ENCODE data around the gene CHRNA3.

Gene CHRNA3

GRCh38 chr15:78551902-78552301, 68.9 kb downstream of the CHRNA3 start:
- DNase-seq: no peak
- Histone ChIP-seq H4K20me1 (ENCODE audit: insufficient read depth, low read length) (0 out of 2 replicates have a peak, but pooled peaks cover 6% of the 10 kb centered on the region), H3K9me3 (ENCODE audit: insufficient read depth, low read length, severe bottlenecking) (no peaks in the 10 kb centered on the region), H3K4me1 (ENCODE audit: insufficient read depth, low read length) (no peaks in the 10 kb centered on the region), H3K27me3 (ENCODE audit: insufficient read depth, low read length, poor library complexity) (no peaks in the 10 kb centered on the region), H3K9ac (ENCODE audit: low read depth, low read length) (no peak overlapping the region), H3K36me3 (ENCODE audit: insufficient read depth, low read length) (peaks cover 39% of the 10 kb centered on the region), H3K4me3 (ENCODE audit: low read depth in 1 of 2, low read length in 2 of 2) (no peak overlapping the region), H3K27ac (ENCODE audit: low read length) (no peak overlapping the region), H3K79me2 (ENCODE audit: insufficient read depth, low read length) (no peaks in the 10 kb centered on the region), H3K4me2 (ENCODE audit: insufficient read depth, low read length) (no peak overlapping the region), H2AFZ (ENCODE audit: low read depth, low read length) (no peak overlapping the region)
- TF ChIP-seq CTCF (IDR thresholded peaks at IDR 0.05; ENCODE audit: borderline replicate concordance, extremely low read depth, low read length, poor library complexity, severe bottlenecking): no peak
- TF ChIP-seq EZH2 (IDR thresholded peaks at IDR 0.05; ENCODE audit: borderline replicate concordance, low read depth, low read length, severe bottlenecking): no peak
- no peak for ATAC-seq (ENCODE audit: insufficient read depth, low read depth)

- no peak overlapping the region for H3K27ac ChIP-seq (ENCODE audit: low read length)
- H3K9me3 ChIP-seq (ENCODE audit: insufficient read depth, low read length, severe bottlenecking): no peaks in the 10 kb centered on the region
- no peak overlapping the region for H3K4me3 ChIP-seq (ENCODE audit: low read depth in 1 of 2, low read length in 2 of 2)
- H3K4me2 ChIP-seq (ENCODE audit: insufficient read depth, low read length): no peak overlapping the region
- TF ChIP-seq EZH2 (IDR thresholded peaks at IDR 0.05; ENCODE audit: borderline replicate concordance, low read depth, low read length, severe bottlenecking) (no peak), CTCF (IDR thresholded peaks at IDR 0.05; ENCODE audit: borderline replicate concordance, extremely low read depth, low read length, poor library complexity, severe bottlenecking) (no peak)
- peaks cover 48% of the 10 kb centered on the region for H3K36me3 ChIP-seq (ENCODE audit: insufficient read depth, low read length)
- DNase-seq (no peak), ATAC-seq (ENCODE audit: insufficient read depth, low read depth) (no peak)
- H3K79me2 ChIP-seq (ENCODE audit: insufficient read depth, low read length): no peaks in the 10 kb centered on the region
- H2AFZ ChIP-seq (ENCODE audit: low read depth, low read length): no peak overlapping the region
- H3K9ac ChIP-seq (ENCODE audit: low read depth, low read length): no peak overlapping the region
- H3K27me3 ChIP-seq (ENCODE audit: insufficient read depth, low read length, poor library complexity): no peaks in the 10 kb centered on the region
- H3K4me1 ChIP-seq (ENCODE audit: insufficient read depth, low read length): no peaks in the 10 kb centered on the region
- H4K20me1 ChIP-seq (ENCODE audit: insufficient read depth, low read length): 0 out of 2 replicates have a peak, but pooled peaks cover 6% of the 10 kb centered on the region
These were observed 70.0 kb downstream of the CHRNA3 start for GRCh38 chr15:78550815-78551214.

- H3K27ac ChIP-seq (ENCODE audit: low read length): no peak overlapping the region
- H3K27me3 ChIP-seq (ENCODE audit: insufficient read depth, low read length, poor library complexity): no peaks in the 10 kb centered on the region
- peaks cover 6% of the 10 kb centered on the region; the same call in 1 of the 2 replicates for H4K20me1 ChIP-seq (ENCODE audit: insufficient read depth, low read length)
- DNase-seq (no peak), ATAC-seq (ENCODE audit: insufficient read depth, low read depth) (no peak)
- no peak for TF ChIP-seq CTCF (IDR thresholded peaks at IDR 0.05; ENCODE audit: borderline replicate concordance, extremely low read depth, low read length, poor library complexity, severe bottlenecking)
- no peak for TF ChIP-seq EZH2 (IDR thresholded peaks at IDR 0.05; ENCODE audit: borderline replicate concordance, low read depth, low read length, severe bottlenecking)
- no peaks in the 10 kb centered on the region for H3K4me1 ChIP-seq (ENCODE audit: insufficient read depth, low read length)
- H3K9ac ChIP-seq (ENCODE audit: low read depth, low read length): no peak overlapping the region
- H3K4me3 ChIP-seq (ENCODE audit: low read depth in 1 of 2, low read length in 2 of 2): no peak overlapping the region
- peaks cover 55% of the 10 kb centered on the region for H3K36me3 ChIP-seq (ENCODE audit: insufficient read depth, low read length)
- no peak overlapping the region for H3K4me2 ChIP-seq (ENCODE audit: insufficient read depth, low read length)
- H3K79me2 ChIP-seq (ENCODE audit: insufficient read depth, low read length): no peaks in the 10 kb centered on the region
- H2AFZ ChIP-seq (ENCODE audit: low read depth, low read length): no peak overlapping the region
- H3K9me3 ChIP-seq (ENCODE audit: insufficient read depth, low read length, severe bottlenecking): no peaks in the 10 kb centered on the region
These were observed 70.6 kb downstream of the CHRNA3 start for GRCh38 chr15:78550194-78550593.

Measured in DND-41 (cell line).